ENCODE data around the gene ANK3. TPM values are rescaled to one million over a fixed set of nuclear protein-coding genes. Genes with fewer than 3 reads are reported as not detected.
A peak's percentile ranks its signal among the peaks of the same experiment; 100 is the strongest.

The ANK3 gene
- total RNA-seq, 2 donors from 2014 or later = 46.0 to 47.8 TPM

DNA sequence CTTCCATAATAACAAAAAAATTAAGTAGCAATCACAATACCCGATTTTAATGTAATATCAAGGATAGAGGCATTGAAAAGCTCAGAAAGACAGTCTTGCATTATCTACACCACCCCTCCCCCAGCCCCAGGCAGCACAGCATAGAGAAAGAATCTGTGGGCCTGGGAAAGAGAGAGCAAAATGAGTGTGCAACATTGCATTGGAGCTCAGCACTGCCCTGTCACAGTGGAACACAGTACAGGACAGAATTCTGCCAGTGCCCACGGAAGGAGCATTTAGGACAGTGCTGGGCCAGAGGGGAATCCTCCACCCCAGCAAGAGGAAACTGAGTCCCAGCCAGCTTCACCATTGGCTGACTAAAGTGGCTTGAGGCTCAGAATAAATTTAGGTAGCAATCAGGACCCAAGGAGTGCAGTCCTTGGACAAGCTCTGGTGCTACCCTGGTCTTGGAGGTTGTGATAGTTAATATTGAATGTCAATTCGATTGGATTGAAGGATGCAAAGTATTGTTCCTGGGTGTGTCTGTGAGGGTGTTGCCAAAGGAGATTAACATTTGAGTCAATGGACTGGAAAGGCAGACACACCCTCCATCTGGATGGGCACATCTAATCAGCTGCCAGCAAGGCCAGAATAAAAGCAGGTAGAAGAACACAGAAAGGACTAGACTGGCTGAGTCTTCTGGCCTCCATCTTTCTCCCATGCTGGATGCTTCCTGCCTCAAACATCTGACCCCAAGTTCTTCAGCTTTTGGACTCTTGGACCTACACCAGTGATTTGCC is 234.4 kb downstream of the ANK3 start:
- intact Hi-C loops (cut with DNase I) = no loop called here
- Histone ChIP-seq H3K27me3 (replicated peaks; ENCODE audit: insufficient read depth) (no peaks in the 10 kb centered on the region), H3K36me3 (no peaks in the 10 kb centered on the region), H3K27ac (no peak overlapping the region), H3K4me3 (no peak overlapping the region), H3K9me3 (no peaks in the 10 kb centered on the region), H3K4me1 (replicated peaks) (no peaks in the 10 kb centered on the region)
- TF ChIP-seq POLR2AphosphoS5 (IDR thresholded peaks at IDR 0.05) (no peak), POLR2A (IDR thresholded peaks at IDR 0.05) (no peak)
- TF ChIP-seq, protein P1, sequence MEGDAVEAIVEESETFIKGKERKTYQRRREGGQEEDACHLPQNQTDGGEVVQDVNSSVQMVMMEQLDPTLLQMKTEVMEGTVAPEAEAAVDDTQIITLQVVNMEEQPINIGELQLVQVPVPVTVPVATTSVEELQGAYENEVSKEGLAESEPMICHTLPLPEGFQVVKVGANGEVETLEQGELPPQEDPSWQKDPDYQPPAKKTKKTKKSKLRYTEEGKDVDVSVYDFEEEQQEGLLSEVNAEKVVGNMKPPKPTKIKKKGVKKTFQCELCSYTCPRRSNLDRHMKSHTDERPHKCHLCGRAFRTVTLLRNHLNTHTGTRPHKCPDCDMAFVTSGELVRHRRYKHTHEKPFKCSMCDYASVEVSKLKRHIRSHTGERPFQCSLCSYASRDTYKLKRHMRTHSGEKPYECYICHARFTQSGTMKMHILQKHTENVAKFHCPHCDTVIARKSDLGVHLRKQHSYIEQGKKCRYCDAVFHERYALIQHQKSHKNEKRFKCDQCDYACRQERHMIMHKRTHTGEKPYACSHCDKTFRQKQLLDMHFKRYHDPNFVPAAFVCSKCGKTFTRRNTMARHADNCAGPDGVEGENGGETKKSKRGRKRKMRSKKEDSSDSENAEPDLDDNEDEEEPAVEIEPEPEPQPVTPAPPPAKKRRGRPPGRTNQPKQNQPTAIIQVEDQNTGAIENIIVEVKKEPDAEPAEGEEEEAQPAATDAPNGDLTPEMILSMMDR (IDR thresholded peaks at IDR 0.05) = no peak
- no peak for DNase-seq (ENCODE audit: low spot score)
- WGBS = 87% methylated on average over 3 of the region's 3 CpGs

DNA sequence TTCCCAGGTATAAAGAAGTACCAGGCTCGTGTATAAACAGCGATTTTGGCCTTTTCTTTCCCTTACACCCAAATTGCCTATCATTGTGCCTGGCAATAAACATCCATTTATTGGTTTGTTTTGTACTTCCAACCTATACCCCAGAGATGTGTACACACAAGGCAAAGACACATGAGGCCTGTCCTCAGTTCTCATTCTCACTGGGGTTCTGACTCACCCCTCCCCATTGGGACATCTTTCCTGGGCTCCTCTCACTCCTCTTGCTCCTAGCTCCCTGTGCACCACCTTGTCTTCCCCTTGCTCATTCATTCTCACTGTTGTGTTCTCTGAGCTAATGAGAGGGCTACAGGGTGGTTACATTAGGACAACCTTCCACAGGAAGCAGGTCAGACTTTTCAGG is 240.7 kb downstream of the ANK3 start:
- Histone ChIP-seq H3K4me1 (replicated peaks) (no peaks in the 10 kb centered on the region), H3K36me3 (no peaks in the 10 kb centered on the region), H3K27me3 (replicated peaks; ENCODE audit: insufficient read depth) (no peaks in the 10 kb centered on the region), H3K27ac (no peak overlapping the region), H3K9me3 (no peaks in the 10 kb centered on the region), H3K4me3 (no peak overlapping the region)
- 51% methylated on average over 2 of the region's 2 CpGs for WGBS
- intact Hi-C loops (cut with DNase I) = no loop called here
- TF ChIP-seq POLR2AphosphoS5 (IDR thresholded peaks at IDR 0.05) = no peak
- TF ChIP-seq, protein P1 (IDR thresholded peaks at IDR 0.05) = no peak
- no peak for TF ChIP-seq POLR2A (IDR thresholded peaks at IDR 0.05)
- DNase-seq (ENCODE audit: low spot score) = no peak

DNA sequence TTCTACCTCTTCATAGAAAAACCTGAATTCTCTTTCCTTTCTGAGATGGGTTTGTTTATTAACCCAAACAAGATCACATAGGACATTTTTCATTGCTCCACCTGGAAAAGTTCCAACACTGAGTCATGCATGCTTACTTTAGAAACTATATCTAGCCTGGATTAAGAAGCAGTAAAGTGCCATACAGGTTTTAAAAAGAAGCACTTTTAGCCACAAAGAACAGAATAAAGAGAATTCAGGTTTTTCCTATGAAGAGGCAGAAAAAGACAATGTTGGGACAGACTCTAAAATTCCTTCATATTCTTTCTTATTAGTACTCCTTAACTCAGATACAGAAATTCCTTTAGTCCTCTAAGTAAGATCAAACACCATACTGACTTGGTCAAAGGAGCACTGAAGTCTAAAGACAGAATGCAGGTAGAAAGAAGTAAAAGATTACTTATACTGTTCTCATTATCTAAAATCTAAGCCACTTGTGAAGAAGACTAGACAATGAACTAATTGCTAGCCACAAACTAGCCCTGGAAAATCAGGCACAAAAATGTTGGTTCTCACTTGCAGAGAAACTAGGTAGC is 241.3 kb downstream of the ANK3 start:
- Histone ChIP-seq H3K9me3 (no peaks in the 10 kb centered on the region), H3K36me3 (no peaks in the 10 kb centered on the region), H3K4me3 (no peak overlapping the region), H3K27ac (no peak overlapping the region), H3K4me1 (replicated peaks) (no peaks in the 10 kb centered on the region), H3K27me3 (replicated peaks; ENCODE audit: insufficient read depth) (no peaks in the 10 kb centered on the region)
- TF ChIP-seq POLR2AphosphoS5 (IDR thresholded peaks at IDR 0.05) (peak; percentile 29), POLR2A (IDR thresholded peaks at IDR 0.05) (no peak)
- TF ChIP-seq, protein P1 (IDR thresholded peaks at IDR 0.05) = no peak
- peak; percentile 70 for DNase-seq (ENCODE audit: low spot score)
- intact Hi-C loops (cut with DNase I) = no loop called here

DNA sequence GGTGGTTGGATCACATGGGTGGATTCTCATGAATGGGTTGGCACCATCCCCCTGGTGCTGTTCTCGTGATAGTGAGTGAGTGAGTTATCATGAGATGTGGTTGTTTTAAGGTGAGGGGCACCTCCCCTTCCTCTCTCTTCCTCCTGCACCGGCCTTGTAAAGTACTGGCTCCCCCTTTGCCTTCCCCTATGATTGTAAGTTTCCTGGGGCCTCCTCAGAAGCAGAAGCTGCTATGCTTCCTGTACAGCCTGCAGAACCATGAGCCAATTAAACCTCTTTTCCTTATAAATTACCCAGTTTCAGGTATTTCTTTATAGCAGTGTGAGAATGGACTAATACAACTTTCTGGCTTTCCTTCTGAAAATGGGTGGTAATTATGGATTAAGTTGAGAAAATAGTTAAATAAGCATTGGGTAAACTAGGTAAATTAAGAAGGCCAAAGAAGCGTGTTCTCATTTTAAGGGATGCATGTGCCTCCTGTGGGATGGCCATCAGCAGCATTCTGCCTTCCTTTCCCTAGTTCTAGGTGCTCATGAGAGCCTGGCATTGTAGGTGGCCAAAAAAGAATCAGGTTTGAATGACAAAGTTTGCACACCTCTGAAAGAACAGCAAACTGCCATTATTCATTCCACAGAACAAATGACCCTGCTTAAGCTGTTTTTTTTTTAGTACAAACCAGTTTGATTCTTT is 242.0 kb downstream of the ANK3 start:
- Histone ChIP-seq H3K36me3 (no peaks in the 10 kb centered on the region), H3K27ac (no peak overlapping the region), H3K4me3 (no peak overlapping the region), H3K9me3 (no peaks in the 10 kb centered on the region), H3K27me3 (replicated peaks; ENCODE audit: insufficient read depth) (no peaks in the 10 kb centered on the region), H3K4me1 (replicated peaks) (no peaks in the 10 kb centered on the region)
- WGBS = 85% methylated on average over 3 of the region's 3 CpGs
- intact Hi-C loops (cut with DNase I) = no loop called here
- TF ChIP-seq POLR2A (IDR thresholded peaks at IDR 0.05) (no peak), POLR2AphosphoS5 (IDR thresholded peaks at IDR 0.05) (no peak)
- TF ChIP-seq, protein P1 (IDR thresholded peaks at IDR 0.05) = no peak
- no peak for DNase-seq (ENCODE audit: low spot score)
